NCI-H1105 treated with DMSO at 0.1 percent for 48 hours (cell line): ENCODE data around the gene ZNF117.
"Not testable (repeated sequence)": the region's sequence is repeated elsewhere in the genome, so short reads cannot be mapped to it uniquely, and the experiment has no call there.

Experiments used
- DNase-seq: peaks from one replicate; lab custom pipeline; 2025; lab: John Stamatoyannopoulos, UW

The ZNF117 gene

DNA sequence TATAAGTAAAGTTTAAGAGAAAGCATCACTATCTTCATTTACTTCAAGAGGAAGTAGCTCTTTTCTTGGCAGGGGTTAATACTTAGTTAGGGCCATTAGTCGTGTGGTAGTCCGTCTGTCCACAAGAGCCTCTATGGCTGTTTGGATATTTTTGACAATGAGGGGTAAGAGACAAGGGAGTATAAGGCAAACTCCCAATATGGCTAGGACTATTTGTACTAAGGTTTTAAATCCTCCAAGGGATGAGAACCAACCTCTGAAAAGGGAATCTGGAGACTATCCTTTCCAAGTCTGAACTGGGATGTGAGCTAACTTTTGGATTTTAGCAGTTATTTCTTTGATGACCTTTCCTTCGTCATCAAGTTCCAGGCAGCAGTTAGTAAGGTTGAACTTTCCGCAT is at the start of gene ZNF117:
Gene ZNF117, minus strand, starts transcription at position 101 of the 400 bp plus-strand sequence.
- no peak for DNase-seq

- DNase-seq, result peak; percentile 47
These were observed 47.9 kb upstream of the ZNF117 start for GRCh38 chr7:65038767-65039166.

- DNase-seq, result peak; percentile 84
These were observed 47.2 kb upstream of the ZNF117 start for GRCh38 chr7:65037740-65038688.

DNA sequence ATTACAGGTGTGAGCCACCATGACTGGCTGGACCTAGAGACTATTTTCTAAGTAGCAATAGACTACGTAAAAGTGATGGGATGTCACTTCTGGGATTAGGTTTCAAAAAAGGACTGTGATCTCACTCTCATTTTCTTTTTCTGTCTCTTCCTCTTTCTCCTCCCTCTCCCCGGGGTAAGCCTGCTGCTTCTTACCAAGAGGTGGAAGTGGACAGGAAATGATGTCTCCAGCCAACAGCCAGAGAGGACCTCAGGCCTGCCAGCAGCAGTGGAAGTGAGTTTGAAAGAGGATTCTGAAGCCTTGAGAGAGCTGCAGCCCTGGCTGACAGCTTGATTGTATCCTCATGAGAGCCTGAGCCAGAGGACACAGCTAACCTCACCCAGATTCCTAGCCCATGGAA is 45.7 kb upstream of the ZNF117 start:
- not testable (repeated sequence) for DNase-seq

DNA sequence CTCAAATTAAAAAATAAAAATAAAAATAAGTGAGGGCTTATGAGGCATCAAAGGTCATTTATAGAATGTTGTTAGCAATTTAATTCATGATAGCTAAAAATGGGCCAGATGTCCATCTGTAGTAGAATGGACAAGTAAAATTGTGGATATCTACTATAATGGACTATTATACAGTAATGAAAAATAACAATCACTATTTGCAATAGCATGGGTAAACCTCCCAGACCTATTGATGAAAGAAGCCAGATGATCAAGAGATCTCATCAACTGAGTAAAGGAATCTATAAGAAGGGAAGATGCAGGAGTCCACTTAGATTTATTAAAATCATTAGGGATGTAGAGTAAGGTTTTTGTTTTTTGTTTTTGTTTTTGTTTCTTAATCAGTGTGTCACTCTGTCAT is 44.6 kb upstream of the ZNF117 start:
- not testable (repeated sequence) for DNase-seq

- DNase-seq, result not testable (repeated sequence)
These were observed 43.4 kb upstream of the ZNF117 start for GRCh38 chr7:65034120-65034782.

- DNase-seq, result not testable (repeated sequence)
These were observed 42.6 kb upstream of the ZNF117 start for GRCh38 chr7:65033391-65033790.

GRCh38 chr7:65025023-65025422 is 34.2 kb upstream of the ZNF117 start:
- DNase-seq, result not testable (repeated sequence)

GRCh38 chr7:65020978-65021377 is 30.1 kb upstream of the ZNF117 start:
- DNase-seq, result not testable (repeated sequence)

DNA sequence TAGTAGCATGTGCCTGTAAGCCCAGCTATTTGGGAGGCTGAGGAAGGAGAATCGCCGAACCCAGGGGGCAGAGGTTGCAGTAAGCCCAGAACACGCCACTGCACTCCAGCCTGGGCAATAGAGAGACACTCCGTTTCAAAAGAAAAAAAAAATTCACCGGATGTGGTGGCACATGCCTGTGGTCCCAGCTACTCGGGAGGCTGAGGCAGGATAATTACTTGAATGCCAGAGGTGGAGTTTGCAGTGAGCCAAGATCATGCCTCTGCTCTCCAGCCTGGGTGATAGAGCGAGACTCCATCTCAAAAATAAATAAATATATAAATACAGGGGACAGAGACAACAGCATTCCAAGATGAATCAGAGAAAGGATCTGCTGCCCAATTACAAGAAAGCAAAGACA is 19.0 kb upstream of the ZNF117 start:
- not testable (repeated sequence) for DNase-seq

- DNase-seq, result not testable (repeated sequence)
These were observed 18.6 kb upstream of the ZNF117 start for GRCh38 chr7:65009394-65009793.

DNA sequence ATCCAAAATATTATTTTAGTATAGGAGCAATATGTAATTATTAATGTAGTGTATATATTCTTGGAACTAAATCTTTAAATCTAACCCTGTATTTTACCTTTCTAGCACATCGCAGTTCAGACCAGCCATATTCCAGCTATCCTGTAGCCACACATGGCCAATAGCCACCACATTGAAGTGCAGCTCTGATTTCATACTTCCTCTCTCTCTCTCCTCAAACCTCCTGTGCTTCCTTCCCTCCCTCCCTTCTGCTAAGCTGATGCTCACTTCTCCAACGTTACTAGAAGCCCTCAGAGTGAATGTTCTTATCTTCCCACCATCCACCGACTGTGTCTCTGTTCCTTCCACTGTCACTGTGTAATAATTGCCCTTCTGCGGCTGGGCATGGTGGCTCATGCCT is 16.2 kb upstream of the ZNF117 start:
- not testable (repeated sequence) for DNase-seq

- DNase-seq, result peak; percentile 97
These were observed 15.5 kb upstream of the ZNF117 start, which contains the start of gene ERV3-1 for GRCh38 chr7:65006094-65006992. TSS of gene ERV3-1 (minus strand) at chr7:65006687. CDS start at chr7:64993026, 13,661 bp downstream.

- DNase-seq, result no peak
These were observed 13.7 kb upstream of the ZNF117 start for GRCh38 chr7:65004575-65004974.

DNA sequence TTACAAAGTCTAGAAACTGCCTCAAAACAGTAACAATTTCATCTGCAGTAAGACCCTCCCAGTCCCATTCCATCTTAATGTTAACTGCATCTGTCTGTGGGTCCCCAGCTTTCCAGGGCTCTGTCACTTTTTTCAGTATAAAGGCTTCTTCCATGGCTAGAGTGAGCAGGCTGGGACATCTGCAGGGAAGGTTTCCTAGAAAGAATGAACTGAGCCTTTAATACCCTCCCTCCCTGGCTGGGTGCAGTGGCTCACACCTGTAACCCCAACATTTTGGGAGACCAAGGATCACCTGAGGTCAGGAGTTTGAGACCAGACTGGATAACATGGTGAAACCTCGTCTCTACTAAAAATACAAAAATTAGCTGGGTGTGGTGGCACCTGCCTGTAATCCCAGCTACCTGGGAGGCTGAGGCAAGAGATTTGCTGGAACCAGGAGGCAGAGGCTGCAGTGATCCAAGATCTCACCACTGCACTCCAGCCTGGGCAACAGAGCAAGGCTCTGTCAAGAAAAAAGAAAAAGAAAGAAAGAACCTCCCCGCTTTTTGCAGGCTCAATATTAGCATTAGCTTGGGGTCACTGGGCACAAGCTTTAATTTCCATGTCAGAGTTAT is 12.2 kb upstream of the ZNF117 start:
- no peak for DNase-seq

DNA sequence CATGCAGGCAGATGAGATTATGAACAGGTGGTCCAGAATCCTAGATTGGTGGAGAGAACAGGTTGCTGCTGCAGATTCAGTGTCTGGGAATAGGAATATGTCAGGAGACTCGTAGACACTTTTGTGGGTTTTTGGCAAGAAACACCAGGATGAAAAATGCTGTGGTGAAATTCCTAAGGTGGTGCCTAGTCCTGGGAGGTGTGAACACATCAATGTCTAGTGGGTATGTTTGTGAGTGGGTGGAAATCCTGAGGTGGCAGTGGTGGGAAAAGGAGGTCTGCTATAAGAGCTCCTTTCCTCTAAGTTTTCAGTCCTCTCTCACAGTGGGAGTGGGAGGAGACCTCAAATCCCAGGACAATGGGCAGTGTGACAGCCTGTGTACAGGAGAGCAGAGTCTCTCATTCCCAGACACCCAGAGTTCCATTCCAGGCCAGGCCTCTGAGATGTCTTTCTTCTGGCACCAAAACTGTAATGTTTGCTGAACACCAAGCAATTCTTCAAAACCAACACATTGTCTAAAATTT is 10.5 kb upstream of the ZNF117 start:
- no peak for DNase-seq

DNA sequence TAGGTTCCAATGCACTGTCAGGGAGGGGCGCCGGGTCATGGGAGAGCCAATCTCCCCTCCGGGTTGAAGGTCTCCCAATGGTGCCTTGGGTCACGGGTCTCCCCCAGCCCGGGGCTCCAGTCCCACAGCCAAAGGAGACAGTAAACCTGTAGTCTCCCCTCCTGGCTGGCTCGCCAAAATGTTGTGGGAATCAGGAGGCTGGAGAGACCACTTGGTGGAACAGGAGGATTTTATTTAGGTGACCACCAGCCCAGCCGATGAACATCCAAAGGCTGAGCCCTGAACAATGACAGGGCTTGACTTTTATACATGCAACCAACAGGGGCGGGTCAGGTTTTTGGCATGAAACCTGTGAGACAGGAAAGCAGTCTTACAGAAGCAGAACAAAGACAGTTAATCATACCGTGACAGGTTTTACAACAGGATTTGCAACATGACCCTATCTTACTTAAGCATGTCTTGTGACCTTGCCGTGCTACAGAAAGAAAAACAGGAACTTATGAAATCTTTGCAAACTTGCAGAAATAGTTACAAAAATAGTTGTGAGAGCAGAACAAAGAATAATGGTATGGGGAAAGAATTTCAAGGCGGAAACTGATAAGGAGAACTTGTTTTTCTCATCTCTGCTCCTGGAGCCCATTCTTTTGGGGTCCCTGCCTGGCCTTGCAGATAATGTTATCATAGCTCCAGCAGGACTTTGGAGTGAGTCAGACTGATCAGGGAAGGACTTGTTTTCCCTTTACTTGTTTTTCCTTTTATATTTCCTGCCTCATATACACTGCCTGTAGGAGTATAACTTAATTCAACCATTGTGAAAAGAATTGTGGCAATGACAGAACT is 8.5 kb upstream of the ZNF117 start:
- no peak for DNase-seq

GRCh38 chr7:64998865-64999164 is 8.0 kb upstream of the ZNF117 start:
- no peak for DNase-seq

GRCh38 chr7:64997927-64998391 is 7.1 kb upstream of the ZNF117 start:
- DNase-seq, result no peak

GRCh38 chr7:64997164-64997908 is 6.5 kb upstream of the ZNF117 start:
- no peak for DNase-seq
